HG03196 (cell line): Measurements from ENCODE around the gene NT5C.
"Not testable (repeated sequence)": the region's sequence is repeated elsewhere in the genome, so short reads cannot be mapped to it uniquely, and the experiment has no call there.

Experiments
- ATAC-seq: cut with Tn5 transposase; IDR thresholded peaks from one replicate; pipeline ENCODE4 v1.9.1; 2021; ENCODE audit not compliant: unreplicated experiment

Gene NT5C

GRCh38 chr17:75144816-75145512, 13.4 kb upstream of the NT5C start:
- ATAC-seq = no peak

- no peak for ATAC-seq
Observed at GRCh38 chr17:75142236-75142971, 10.9 kb upstream of the NT5C start.

- no peak for ATAC-seq
Observed at GRCh38 chr17:75138519-75138918, 7.0 kb upstream of the NT5C start.

- ATAC-seq = not testable (repeated sequence)
Observed at GRCh38 chr17:75137762-75138161, 6.2 kb upstream of the NT5C start.

- no peak for ATAC-seq
Observed at GRCh38 chr17:75135946-75136345, 4.4 kb upstream of the NT5C start.

GRCh38 chr17:75135452-75135851, 3.9 kb upstream of the NT5C start:
- no peak for ATAC-seq

GRCh38 chr17:75133607-75134347, 2.2 kb upstream of the NT5C start:
- ATAC-seq = not testable (repeated sequence)

- ATAC-seq = no peak
Observed at GRCh38 chr17:75133001-75133400, 1.5 kb upstream of the NT5C start.

- ATAC-seq = not testable (repeated sequence)
Observed at GRCh38 chr17:75132018-75133000, 767 bp upstream of the NT5C start.

GRCh38 chr17:75130632-75131277, 787 bp downstream of the NT5C start:
- ATAC-seq = no peak

- no peak for ATAC-seq
Observed at GRCh38 chr17:75130059-75130631, 1.4 kb downstream of the NT5C start.

- ATAC-seq = no peak
Observed at GRCh38 chr17:75129576-75129975, 2.0 kb downstream of the NT5C start.

GRCh38 chr17:75128694-75129505, 2.6 kb downstream of the NT5C start:
- ATAC-seq = no peak

- not testable (repeated sequence) for ATAC-seq
Observed at GRCh38 chr17:75127936-75128335, 3.6 kb downstream of the NT5C start.

- no peak for ATAC-seq
Observed at GRCh38 chr17:75126954-75127353, 4.6 kb downstream of the NT5C start.

- no peak for ATAC-seq
Observed at GRCh38 chr17:75125984-75126383, 5.6 kb downstream of the NT5C start.

GRCh38 chr17:75124819-75125162, 6.8 kb downstream of the NT5C start:
- no peak for ATAC-seq

GRCh38 chr17:75124041-75124818, 7.3 kb downstream of the NT5C start:
- ATAC-seq = no peak
